GM19324 (cell line): ENCODE data around the gene GOLGA6B.
"Not testable (repeated sequence)": the region's sequence is repeated elsewhere in the genome, so short reads cannot be mapped to it uniquely, and the experiment has no call there.

ENCODE experiments used
- ATAC-seq: cut with Tn5 transposase; IDR thresholded peaks from one replicate; pipeline ENCODE4 v1.9.1; 2021; ENCODE audit warnings: mild to moderate bottlenecking, moderate library complexity; ENCODE audit not compliant: unreplicated experiment, low FRiP score

Gene GOLGA6B

GRCh38 chr15:72661081-72661480 lies 6.6 kb downstream of the GOLGA6B start:
- ATAC-seq: not testable (repeated sequence)

- ATAC-seq: not testable (repeated sequence)
These were observed 9.4 kb downstream of the GOLGA6B start for GRCh38 chr15:72663931-72664330.

GRCh38 chr15:72665706-72666105 lies 11.2 kb downstream of the GOLGA6B start:
- ATAC-seq: not testable (repeated sequence)

GRCh38 chr15:72669803-72670202 lies 15.3 kb downstream of the GOLGA6B start:
- not testable (repeated sequence) for ATAC-seq

GRCh38 chr15:72670656-72671352 lies 16.3 kb downstream of the GOLGA6B start:
- ATAC-seq: peak; percentile 86

GRCh38 chr15:72671525-72671924 lies 17.0 kb downstream of the GOLGA6B start:
- ATAC-seq: no peak

- ATAC-seq: no peak
These were observed 22.3 kb downstream of the GOLGA6B start for GRCh38 chr15:72676838-72677237.

- no peak for ATAC-seq
These were observed 26.4 kb downstream of the GOLGA6B start for GRCh38 chr15:72680931-72681330.

GRCh38 chr15:72682772-72683171 lies 28.3 kb downstream of the GOLGA6B start:
- ATAC-seq: no peak

GRCh38 chr15:72685301-72685924 lies 30.9 kb downstream of the GOLGA6B start:
- no peak for ATAC-seq

GRCh38 chr15:72685925-72686794 lies 31.7 kb downstream of the GOLGA6B start, which contains the start of the genes BBS4 and HIGD2B:
BBS4 (plus strand) TSS chr15:72686207; CDS start chr15:72686228, 21 bp downstream.
HIGD2B (minus strand) TSS chr15:72686182; CDS start chr15:72676374, 9,808 bp downstream.
- peak; percentile 96 for ATAC-seq

GRCh38 chr15:72688697-72689096 lies 34.2 kb downstream of the GOLGA6B start:
- no peak for ATAC-seq

GRCh38 chr15:72690938-72691337 lies 36.4 kb downstream of the GOLGA6B start:
- no peak for ATAC-seq

GRCh38 chr15:72698938-72699337 lies 44.4 kb downstream of the GOLGA6B start:
- no peak for ATAC-seq

GRCh38 chr15:72700076-72700475 lies 45.6 kb downstream of the GOLGA6B start:
- ATAC-seq: no peak

GRCh38 chr15:72706266-72706665 lies 51.8 kb downstream of the GOLGA6B start:
- no peak for ATAC-seq

- ATAC-seq: not testable (repeated sequence)
These were observed 54.2 kb downstream of the GOLGA6B start for GRCh38 chr15:72708551-72709303.
